GM21447 (cell line): ENCODE results near the gene TTC9B.
"Not testable (repeated sequence)": the region's sequence is repeated elsewhere in the genome, so short reads cannot be mapped to it uniquely, and the experiment has no call there.

ENCODE experiments used
- ATAC-seq: cut with Tn5 transposase; IDR thresholded peaks from one replicate; pipeline ENCODE4 v1.9.1; 2021; ENCODE audit not compliant: unreplicated experiment

TTC9B gene

GRCh38 chr19:40174092-40174491, 44.1 kb downstream of the TTC9B start:
- ATAC-seq = no peak

GRCh38 chr19:40171293-40171692, 46.9 kb downstream of the TTC9B start:
- not testable (repeated sequence) for ATAC-seq

- not testable (repeated sequence) for ATAC-seq
These were observed 47.7 kb downstream of the TTC9B start for GRCh38 chr19:40170303-40170989.

GRCh38 chr19:40169482-40170302, 48.5 kb downstream of the TTC9B start:
- not testable (repeated sequence) for ATAC-seq
